ENCODE data around the gene OR52I1. TPM values are rescaled to one million over a fixed set of nuclear protein-coding genes. Genes with fewer than 3 reads are reported as not detected.

OR52I1 gene
- polyA plus RNA-seq, 3 donors, result 0.09 TPM; not detected in 2

GRCh38 chr11:4546878-4547277 lies 47.0 kb upstream of the OR52I1 start:
- Mint-ChIP-seq H3K4me1 (peaks cover 3% of the 10 kb centered on the region), H3K4me3 (no peak overlapping the region), H3K9me3 (peaks cover 0 to 7% (median 1%) of the 10 kb centered on the region in 7 donors), H3K27ac (no peak overlapping the region), H3K36me3 (no peaks in the 10 kb centered on the region), H3K27me3 (ENCODE audit: low read depth in 3 of 3) (peaks cover 3 to 9% (median 3%) of the 10 kb centered on the region in 3 donors)
- H3K27ac ChIP-seq (ENCODE audit: low read depth in 1 of 2, low read length in 2 of 2), result no peak overlapping the region
- no peaks in the 10 kb centered on the region for H3K36me3 ChIP-seq (replicated peaks in 1 of 2; ENCODE audit: control insufficient read depth in 1 of 2, insufficient read depth in 2 of 2, low read length in 2 of 2)
- no peaks in the 10 kb centered on the region for H3K79me2 ChIP-seq (ENCODE audit: insufficient read depth, low read length)
- no peak for TF ChIP-seq CTCF (IDR thresholded peaks at IDR 0.05)
- H3K27me3 ChIP-seq (ENCODE audit: control insufficient read depth in 2 of 2, insufficient read depth in 2 of 2, low read length in 2 of 2), result no peaks in the 10 kb centered on the region
- H3K9ac ChIP-seq (ENCODE audit: insufficient read depth, low read length, poor library complexity, severe bottlenecking), result no peak overlapping the region
- H2AFZ ChIP-seq (ENCODE audit: insufficient read depth, low read depth, low read length, poor library complexity, severe bottlenecking), result no peak overlapping the region
- H3K9me3 ChIP-seq (replicated peaks in 1 of 2; ENCODE audit: control insufficient read depth in 1 of 2, insufficient read depth in 1 of 2, low read length in 2 of 2), result peaks cover 0 to 4% of the 10 kb centered on the region in 2 donors
- no peaks in the 10 kb centered on the region for H4K20me1 ChIP-seq (ENCODE audit: insufficient read depth, low read length)
- WGBS (ENCODE audit: insufficient coverage), result no CpG with 5 or more reads among the region's 1 CpG
- DNase-seq, result no peak
- no peaks in the 10 kb centered on the region for H3K4me1 ChIP-seq (ENCODE audit: control insufficient read depth in 1 of 2, insufficient read depth in 2 of 2, low read length in 2 of 2)
- no peak overlapping the region for H3K4me3 ChIP-seq (replicated peaks in 1 of 3; ENCODE audit: low read depth in 2 of 3, low read length in 3 of 3)
- intact Hi-C loops (cut with micrococcal nuclease), result no loop called here
- H3K4me2 ChIP-seq (replicated peaks; ENCODE audit: extremely low read depth, low read length, poor library complexity, severe bottlenecking), result no peak overlapping the region

DNA sequence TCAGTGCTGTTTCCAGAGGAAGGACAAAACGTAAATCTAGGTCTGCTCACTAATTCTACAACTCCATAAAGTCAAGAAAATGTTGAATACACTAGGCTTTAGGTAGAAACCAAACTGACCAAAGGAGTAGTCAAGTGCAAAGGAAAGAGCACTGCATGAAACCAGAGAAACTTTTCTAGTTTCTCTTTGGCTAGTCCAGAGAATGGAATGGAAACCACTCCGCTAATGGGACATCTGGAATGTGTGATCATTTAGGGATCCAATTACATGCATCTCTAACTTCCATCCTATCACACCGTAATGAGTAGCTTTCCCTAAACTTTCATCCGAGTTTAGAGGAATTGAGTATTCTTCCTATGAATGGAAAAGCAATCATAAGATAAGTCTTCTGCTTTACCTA lies 46.4 kb upstream of the OR52I1 start:
- Histone ChIP-seq H3K4me2 (replicated peaks; ENCODE audit: extremely low read depth, low read length, poor library complexity, severe bottlenecking) (no peak overlapping the region), H2AFZ (ENCODE audit: insufficient read depth, low read depth, low read length, poor library complexity, severe bottlenecking) (no peak overlapping the region), H3K79me2 (ENCODE audit: insufficient read depth, low read length) (no peaks in the 10 kb centered on the region), H3K27ac (ENCODE audit: low read depth in 1 of 2, low read length in 2 of 2) (no peak overlapping the region), H4K20me1 (ENCODE audit: insufficient read depth, low read length) (no peaks in the 10 kb centered on the region), H3K9ac (ENCODE audit: insufficient read depth, low read length, poor library complexity, severe bottlenecking) (no peak overlapping the region), H3K36me3 (replicated peaks in 1 of 2; ENCODE audit: control insufficient read depth in 1 of 2, insufficient read depth in 2 of 2, low read length in 2 of 2) (no peaks in the 10 kb centered on the region), H3K27me3 (ENCODE audit: control insufficient read depth in 2 of 2, insufficient read depth in 2 of 2, low read length in 2 of 2) (no peaks in the 10 kb centered on the region), H3K4me3 (replicated peaks in 1 of 3; ENCODE audit: low read depth in 2 of 3, low read length in 3 of 3) (no peak overlapping the region), H3K9me3 (replicated peaks in 1 of 2; ENCODE audit: control insufficient read depth in 1 of 2, insufficient read depth in 1 of 2, low read length in 2 of 2) (peaks cover 0 to 4% of the 10 kb centered on the region in 2 donors), H3K4me1 (ENCODE audit: control insufficient read depth in 1 of 2, insufficient read depth in 2 of 2, low read length in 2 of 2) (no peaks in the 10 kb centered on the region)
- H3K27ac Mint-ChIP-seq, result no peak overlapping the region
- DNase-seq, result no peak
- H3K9me3 Mint-ChIP-seq, result peaks cover 0 to 7% (median 1%) of the 10 kb centered on the region in 7 donors
- no CpG with 5 or more reads among the region's 4 CpGs for WGBS (ENCODE audit: insufficient coverage)
- H3K4me3 Mint-ChIP-seq, result no peak overlapping the region
- peaks cover 3 to 7% (median 3%) of the 10 kb centered on the region in 3 donors for H3K27me3 Mint-ChIP-seq (ENCODE audit: low read depth in 3 of 3)
- no peak for TF ChIP-seq CTCF (IDR thresholded peaks at IDR 0.05)
- intact Hi-C loops (cut with micrococcal nuclease), result no loop called here
- peaks cover 3% of the 10 kb centered on the region for H3K4me1 Mint-ChIP-seq
- H3K36me3 Mint-ChIP-seq, result no peaks in the 10 kb centered on the region

All from CD14-positive monocyte (primary cell).